Endodermal cell (in vitro differentiated cells): ENCODE results near the gene ARFGEF3. TPM values are rescaled to one million over a fixed set of nuclear protein-coding genes. Genes with fewer than 3 reads are reported as not detected.

Source experiments
- DNase-seq: peaks from one replicate; pipeline ENCODE4 v3.0.0-alpha.2; 2017
- H3K27ac ChIP-seq: 2 replicates; pipeline ENCODE4 v1.5.1; 2013; ENCODE audit warnings: mild to moderate bottlenecking, low read depth, low read length, moderate library complexity
- H3K27me3 ChIP-seq: 2 replicates; pipeline ENCODE4 v1.6.1; 2013; ENCODE audit warnings: mild to moderate bottlenecking, low read length, moderate library complexity; ENCODE audit not compliant: insufficient read depth, control insufficient read depth, poor library complexity, severe bottlenecking
- H3K36me3 ChIP-seq: 2 replicates; pipeline ENCODE4 v1.7.0; 2013; ENCODE audit warnings: mild to moderate bottlenecking, low read length, moderate library complexity; ENCODE audit not compliant: control insufficient read depth, insufficient read depth
- H3K4me1 ChIP-seq: one replicate; pipeline ENCODE4 v1.7.0; 2013; ENCODE audit warnings: low read length; ENCODE audit not compliant: control insufficient read depth, insufficient read depth
- H3K4me3 ChIP-seq: 2 replicates; pipeline ENCODE4 v1.5.1; 2013; ENCODE audit warnings: mild to moderate bottlenecking, low read length, moderate library complexity
- H3K9ac ChIP-seq: 2 replicates; pipeline ENCODE4 v1.6.1; 2013; ENCODE audit warnings: mild to moderate bottlenecking, low read length, moderate library complexity; ENCODE audit not compliant: poor library complexity, severe bottlenecking; ENCODE audit errors: extremely low read depth
- H3K9me3 ChIP-seq: 2 replicates; pipeline ENCODE4 v1.6.1; 2013; ENCODE audit warnings: mild to moderate bottlenecking, low read length, moderate library complexity; ENCODE audit not compliant: control insufficient read depth
- H3K27ac Mint-ChIP-seq: 2 replicates; pipeline ENCODE4 v1.8.0; 2020; ENCODE audit warnings: mixed read lengths
- H3K27me3 Mint-ChIP-seq: 2 replicates; pipeline ENCODE4 v1.8.0; 2021; ENCODE audit warnings: mild to moderate bottlenecking, mixed read lengths; ENCODE audit not compliant: insufficient read depth
- H3K36me3 Mint-ChIP-seq: 2 replicates; pipeline ENCODE4 v1.8.0; 2020; ENCODE audit warnings: low read depth, mixed read lengths
- H3K4me1 Mint-ChIP-seq: 2 replicates; pipeline ENCODE4 v1.8.0; 2020; ENCODE audit warnings: mixed read lengths
- H3K4me3 Mint-ChIP-seq: 2 replicates; pipeline ENCODE4 v1.8.0; 2020; ENCODE audit warnings: mild to moderate bottlenecking, moderate library complexity, mixed read lengths
- H3K9me3 Mint-ChIP-seq: 2 replicates; pipeline ENCODE4 v1.8.0; 2020; ENCODE audit warnings: mild to moderate bottlenecking, mixed read lengths
- CTCF ChIP-seq: fragments of 200-600 bp; sonication (generic); conservative IDR thresholded peaks from 2 replicates; pipeline ENCODE4 v1.5.0; 2021; ENCODE audit warnings: antibody characterized with exemption, mild to moderate bottlenecking
- WGBS, 2 experiments: methylation state at CpG; one replicate each; pipeline versions ENCODE4 v1.1.5 to v1.1.7; 2013; ENCODE audit warnings: missing lambda C conversion rate in 2 of 2, mixed read lengths in 1 of 2; ENCODE audit not compliant: insufficient coverage in 1 of 2, insufficient read length in 1 of 2; 5-methylcytosine and 5-hydroxymethylcytosine counted together
- total RNA-seq, 2 donors: library from RNA; stranded (reverse); fragmentation: NEBNext Ultra II Directional in 1 of 2; extraction: Animal tissue kit (Norgen Biotek cat#: 25700) in 1 of 2; gene quantifications; 2 replicates in 1 of 2; 3 replicates in 1 of 2; pipeline ENCODE4 v1.2.1, GENCODE V29; 2021

The ARFGEF3 gene
- total RNA-seq, 2 donors from 2014 or later: 10.9 to 14.3 TPM

- no peaks in the 10 kb centered on the region for H3K27me3 Mint-ChIP-seq
- TF ChIP-seq CTCF: no peak
- 86 to 92% methylated on average over 6 of the region's 6 CpGs for WGBS, 2 experiments
These were observed 97.3 kb downstream of the ARFGEF3 start for GRCh38 chr6:138258991-138259390.

GRCh38 chr6:138261116-138261780, 99.5 kb downstream of the ARFGEF3 start:
- H3K4me3 ChIP-seq: no peak overlapping the region
- no peaks in the 10 kb centered on the region for H3K27me3 Mint-ChIP-seq
- H3K4me3 Mint-ChIP-seq: no peak overlapping the region
- no peak overlapping the region for H3K27ac Mint-ChIP-seq
- H3K9me3 ChIP-seq: no peaks in the 10 kb centered on the region
- no peak overlapping the region for H3K27ac ChIP-seq
- WGBS, 2 experiments: 82 to 100% methylated on average over 2 of the region's 2 CpGs
- no peak for DNase-seq
- TF ChIP-seq CTCF: no peak
- no peaks in the 10 kb centered on the region for H3K4me1 ChIP-seq
- no peak overlapping the region for H3K9ac ChIP-seq
- H3K27me3 ChIP-seq: no peaks in the 10 kb centered on the region
- H3K4me1 Mint-ChIP-seq: no peaks in the 10 kb centered on the region
- H3K36me3 ChIP-seq: peaks cover 48% of the 10 kb centered on the region
- peaks cover 18% of the 10 kb centered on the region for H3K36me3 Mint-ChIP-seq
- H3K9me3 Mint-ChIP-seq: no peaks in the 10 kb centered on the region

More at GRCh38 chr6:138258991-138259390, 97.3 kb downstream of the ARFGEF3 start:
- DNase-seq: no peak
- Histone ChIP-seq H3K36me3 (peaks cover 48% of the 10 kb centered on the region), H3K27ac (no peak overlapping the region), H3K9me3 (no peaks in the 10 kb centered on the region), H3K9ac (no peak overlapping the region), H3K4me3 (no peak overlapping the region), H3K27me3 (no peaks in the 10 kb centered on the region), H3K4me1 (no peaks in the 10 kb centered on the region)
- Mint-ChIP-seq H3K27ac (no peak overlapping the region), H3K4me1 (no peaks in the 10 kb centered on the region), H3K4me3 (no peak overlapping the region), H3K36me3 (peaks cover 17% of the 10 kb centered on the region), H3K9me3 (no peaks in the 10 kb centered on the region)

GRCh38 chr6:138263963-138264362, 102.2 kb downstream of the ARFGEF3 start:
- H3K9ac ChIP-seq: no peak overlapping the region
- TF ChIP-seq CTCF: no peak
- Mint-ChIP-seq H3K4me3 (no peak overlapping the region), H3K9me3 (no peaks in the 10 kb centered on the region), H3K4me1 (no peaks in the 10 kb centered on the region), H3K36me3 (peaks cover 18% of the 10 kb centered on the region), H3K27me3 (no peaks in the 10 kb centered on the region), H3K27ac (no peak overlapping the region)
- 95 to 100% methylated on average over 1 to 4 of the region's 4 CpGs for WGBS, 2 experiments
- no peaks in the 10 kb centered on the region for H3K4me1 ChIP-seq
- H3K27ac ChIP-seq: no peak overlapping the region
- H3K36me3 ChIP-seq: peaks cover 29% of the 10 kb centered on the region
- DNase-seq: no peak
- no peaks in the 10 kb centered on the region for H3K27me3 ChIP-seq
- no peak overlapping the region for H3K4me3 ChIP-seq
- H3K9me3 ChIP-seq: no peaks in the 10 kb centered on the region
